C4-2B (cell line): ENCODE results near the gene RAB11FIP4.

Source experiments
- CTCF ChIP-seq: fragments of 450-650 bp; conservative IDR thresholded peaks from 2 replicates; pipeline ENCODE4 v1.5.1; 2017; ENCODE audit warnings: mild to moderate bottlenecking
- ZFX ChIP-seq: fragments of 450-650 bp; IDR thresholded peaks from 2 replicates; pipeline ENCODE4 v1.6.1; 2017

- TF ChIP-seq CTCF: no peak
- no peak for TF ChIP-seq ZFX
These were observed 54.9 kb downstream of the RAB11FIP4 start for GRCh38 chr17:31446195-31446967.
